ENCODE measurements around the gene BAD. TPM values are rescaled to one million over a fixed set of nuclear protein-coding genes. Genes with fewer than 3 reads are reported as not detected.
A peak's percentile ranks its signal among the peaks of the same experiment; 100 is the strongest.

BAD gene
- total and polyA plus RNA-seq, 2 of the 13 experiments (the other 11 are each of a cell fraction or from before 2014, with no cell fraction given): 17.9 to 28.5 TPM

GRCh38 chr11:64305075-64305690 is 20.7 kb upstream of the BAD start, which contains the start of gene ESRRA:
Gene ESRRA, plus strand, starts transcription at chr11:64305524. Its CDS starts 1,656 bp downstream, at chr11:64307180.
- H3K9me3 ChIP-seq (ENCODE audit: low read length): no peaks in the 10 kb centered on the region
- no peak within 1 kb of the TSS for H2AFZ ChIP-seq (ENCODE audit: low read length)
- peaks cover 15% of the 10 kb centered on the region for H3K79me2 ChIP-seq (ENCODE audit: insufficient read depth, low read length)
- in situ Hi-C loops (cut with HindIII; ENCODE audit: extremely low pct_ligation_motif_present, low pct_unique_long_range_greater_than_20kb) (no loop called here), intact Hi-C loops (cut with micrococcal nuclease; ENCODE audit: unreplicated experiment) (loop anchor here (2.0 to 10.0 kb wide), 2 partner anchors 34 to 120 kb away; partner anchors contain the start of gene STIP1)
- H3K4me3 ChIP-seq (replicated peaks in 1 of 3; ENCODE audit: insufficient read depth in 1 of 3, low read depth in 2 of 3, low read length in 3 of 3): peak within 1 kb of the TSS; percentile 68 to 85 (median 70)
- H3K9ac ChIP-seq (ENCODE audit: insufficient read depth, low read depth, low read length): peak within 1 kb of the TSS; percentile 88
- WGBS (ENCODE audit: low lambda C conversion rate): 0% methylated on average over 20 of the region's 81 CpGs
- H3K36me3 ChIP-seq (replicated peaks in 1 of 2; ENCODE audit: control insufficient read depth in 1 of 2, insufficient read depth in 2 of 2, low read length in 2 of 2): no peaks in the 10 kb centered on the region
- peaks cover 0 to 7% of the 10 kb centered on the region in 2 experiments; a peak in 3 of 5 replicates for H3K27me3 ChIP-seq (ENCODE audit: control insufficient read depth in 1 of 2, insufficient read depth in 2 of 2, low read length in 2 of 2)
- DNase-seq (ENCODE audit: low spot score) (peak; percentile 97), FAIRE-seq (peak; percentile 84), ATAC-seq (peak; percentile 66)
- ChIA-PET CTCF (ENCODE audit: low intra/inter-chr PET ratio, low total read pairs) (interaction anchor here (1.3 kb wide), 1 partner anchor 101 kb away, joined by 7 read pairs; no protein-coding TSS in a partner anchor), POLR2A (interaction anchor here (0.9 to 5.5 kb wide), 16 partner anchors 12 to 473 kb away, joined by 3 to 103 read pairs (median 6); partner anchors contain the start of genes BAD, FKBP2, GPR137 and NUDT22)
- H4K20me1 ChIP-seq (ENCODE audit: insufficient read depth, low read length): no peaks in the 10 kb centered on the region
- peak within 1 kb of the TSS; percentile 94 for H3K27ac ChIP-seq (ENCODE audit: extremely low read length, insufficient read depth, low read length)
- peaks cover 66% of the 10 kb centered on the region for H3K4me1 ChIP-seq (ENCODE audit: insufficient read depth, low read length)
- H3K4me2 ChIP-seq (ENCODE audit: low read depth, low read length): peak within 1 kb of the TSS; percentile 97
- BruUV-seq (replicated peaks): no TSS peak
- TF ChIP-seq, protein P1, sequence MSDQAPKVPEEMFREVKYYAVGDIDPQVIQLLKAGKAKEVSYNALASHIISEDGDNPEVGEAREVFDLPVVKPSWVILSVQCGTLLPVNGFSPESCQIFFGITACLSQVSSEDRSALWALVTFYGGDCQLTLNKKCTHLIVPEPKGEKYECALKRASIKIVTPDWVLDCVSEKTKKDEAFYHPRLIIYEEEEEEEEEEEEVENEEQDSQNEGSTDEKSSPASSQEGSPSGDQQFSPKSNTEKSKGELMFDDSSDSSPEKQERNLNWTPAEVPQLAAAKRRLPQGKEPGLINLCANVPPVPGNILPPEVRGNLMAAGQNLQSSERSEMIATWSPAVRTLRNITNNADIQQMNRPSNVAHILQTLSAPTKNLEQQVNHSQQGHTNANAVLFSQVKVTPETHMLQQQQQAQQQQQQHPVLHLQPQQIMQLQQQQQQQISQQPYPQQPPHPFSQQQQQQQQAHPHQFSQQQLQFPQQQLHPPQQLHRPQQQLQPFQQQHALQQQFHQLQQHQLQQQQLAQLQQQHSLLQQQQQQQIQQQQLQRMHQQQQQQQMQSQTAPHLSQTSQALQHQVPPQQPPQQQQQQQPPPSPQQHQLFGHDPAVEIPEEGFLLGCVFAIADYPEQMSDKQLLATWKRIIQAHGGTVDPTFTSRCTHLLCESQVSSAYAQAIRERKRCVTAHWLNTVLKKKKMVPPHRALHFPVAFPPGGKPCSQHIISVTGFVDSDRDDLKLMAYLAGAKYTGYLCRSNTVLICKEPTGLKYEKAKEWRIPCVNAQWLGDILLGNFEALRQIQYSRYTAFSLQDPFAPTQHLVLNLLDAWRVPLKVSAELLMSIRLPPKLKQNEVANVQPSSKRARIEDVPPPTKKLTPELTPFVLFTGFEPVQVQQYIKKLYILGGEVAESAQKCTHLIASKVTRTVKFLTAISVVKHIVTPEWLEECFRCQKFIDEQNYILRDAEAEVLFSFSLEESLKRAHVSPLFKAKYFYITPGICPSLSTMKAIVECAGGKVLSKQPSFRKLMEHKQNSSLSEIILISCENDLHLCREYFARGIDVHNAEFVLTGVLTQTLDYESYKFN (CRISPR knock-in tag; conservative IDR thresholded peaks at IDR 0.05): peak; percentile 37; the same call in 1 of the 2 replicates
- no peak for TF ChIP-seq ZNF232 (CRISPR knock-in tag; IDR thresholded peaks at IDR 0.05; ENCODE audit: borderline replicate concordance)
- peak; percentile 72 for TF ChIP-seq TFDP2 (CRISPR knock-in tag; IDR thresholded peaks at IDR 0.05)
- peak; percentile 2; the same call in 1 of the 2 replicates for TF ChIP-seq ZFY (CRISPR knock-in tag; IDR thresholded peaks at IDR 0.05)
- TF ChIP-seq HNRNPK (IDR thresholded peaks at IDR 0.05; ENCODE audit: low read depth, low read length, poor library complexity, severe bottlenecking): peak; percentile 85
- no peak for TF ChIP-seq CBX1 (IDR thresholded peaks at IDR 0.05; ENCODE audit: low read depth)
- TF ChIP-seq, protein P2, sequence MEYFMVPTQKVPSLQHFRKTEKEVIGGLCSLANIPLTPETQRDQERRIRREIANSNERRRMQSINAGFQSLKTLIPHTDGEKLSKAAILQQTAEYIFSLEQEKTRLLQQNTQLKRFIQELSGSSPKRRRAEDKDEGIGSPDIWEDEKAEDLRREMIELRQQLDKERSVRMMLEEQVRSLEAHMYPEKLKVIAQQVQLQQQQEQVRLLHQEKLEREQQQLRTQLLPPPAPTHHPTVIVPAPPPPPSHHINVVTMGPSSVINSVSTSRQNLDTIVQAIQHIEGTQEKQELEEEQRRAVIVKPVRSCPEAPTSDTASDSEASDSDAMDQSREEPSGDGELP (IDR thresholded peaks at IDR 0.05; ENCODE audit: borderline replicate concordance, low read depth): peak; percentile 95
- TF ChIP-seq MAZ (IDR thresholded peaks at IDR 0.05; ENCODE audit: borderline replicate concordance, low read depth, low read length): peak; percentile 81
- peak; percentile 33; the same call in 1 of the 2 replicates for TF ChIP-seq MAZ (CRISPR knock-in tag; IDR thresholded peaks at IDR 0.05; ENCODE audit: low read depth)
- TF ChIP-seq DRAP1 (CRISPR knock-in tag; IDR thresholded peaks at IDR 0.05): peak; percentile 27; the same call in 1 of the 2 replicates
- TF ChIP-seq, protein P3, sequence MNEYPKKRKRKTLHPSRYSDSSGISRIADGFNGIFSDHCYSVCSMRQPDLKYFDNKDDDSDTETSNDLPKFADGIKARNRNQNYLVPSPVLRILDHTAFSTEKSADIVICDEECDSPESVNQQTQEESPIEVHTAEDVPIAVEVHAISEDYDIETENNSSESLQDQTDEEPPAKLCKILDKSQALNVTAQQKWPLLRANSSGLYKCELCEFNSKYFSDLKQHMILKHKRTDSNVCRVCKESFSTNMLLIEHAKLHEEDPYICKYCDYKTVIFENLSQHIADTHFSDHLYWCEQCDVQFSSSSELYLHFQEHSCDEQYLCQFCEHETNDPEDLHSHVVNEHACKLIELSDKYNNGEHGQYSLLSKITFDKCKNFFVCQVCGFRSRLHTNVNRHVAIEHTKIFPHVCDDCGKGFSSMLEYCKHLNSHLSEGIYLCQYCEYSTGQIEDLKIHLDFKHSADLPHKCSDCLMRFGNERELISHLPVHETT (CRISPR knock-in tag; conservative IDR thresholded peaks at IDR 0.05): peak; percentile 7; the same call in 1 of the 2 replicates
- peak; percentile 84 for TF ChIP-seq HNRNPLL (IDR thresholded peaks at IDR 0.05; ENCODE audit: low read depth, low read length, poor library complexity, severe bottlenecking)
- TF ChIP-seq KAT8 (CRISPR knock-in tag; IDR thresholded peaks at IDR 0.05): 0 out of 2 replicates have a peak, but pooled peaks have one; percentile 19
- peak; percentile 57 for TF ChIP-seq SP2 (CRISPR knock-in tag; IDR thresholded peaks at IDR 0.05)
- TF ChIP-seq RXRB (CRISPR knock-in tag; IDR thresholded peaks at IDR 0.05; ENCODE audit: borderline replicate concordance): no peak; the same call in 1 of the 2 replicates
- TF ChIP-seq NFKB2 (CRISPR knock-in tag; IDR thresholded peaks at IDR 0.05; ENCODE audit: borderline replicate concordance): no peak
